Tibial nerve (tissue), 4 donors: ENCODE data around the gene TBL1X. TPM values are rescaled to one million over a fixed set of nuclear protein-coding genes. Genes with fewer than 3 reads are reported as not detected.

Source experiments
- DNase-seq, 2 donors: peaks; one replicate each; pipeline ENCODE4 v3.0.0-alpha.2; 2019; ENCODE audit warnings: low spot score in 2 of 2
- H3K27ac ChIP-seq, 4 donors: fragments of 200-600 bp; sonication (generic) in 3 of 4; one replicate each; pipeline ENCODE4 v1.5.1; 2017 to 2019; ENCODE audit warnings: mild to moderate bottlenecking in 1 of 4
- H3K27me3 ChIP-seq, 2 donors: fragments of 200-600 bp; sonication (generic) in 1 of 2; one replicate each; pipeline versions ENCODE4 v1.5.1 to v1.6.0; 2017 to 2019
- H3K36me3 ChIP-seq, 3 donors: fragments of 200-600 bp; sonication (generic); one replicate each; pipeline ENCODE4 v1.5.1; 2018 to 2019
- H3K4me1 ChIP-seq, 4 donors: fragments of 200-600 bp; sonication (generic) in 3 of 4; one replicate each; pipeline ENCODE4 v1.5.1; 2017 to 2019
- H3K4me3 ChIP-seq, 4 donors: fragments of 200-600 bp; sonication (generic) in 3 of 4; one replicate each; pipeline ENCODE4 v1.5.1; 2017 to 2019; ENCODE audit warnings: mild to moderate bottlenecking in 1 of 4, moderate library complexity in 1 of 4
- H3K9me3 ChIP-seq, 4 donors: fragments of 200-600 bp; sonication (generic) in 3 of 4; one replicate each; pipeline ENCODE4 v1.5.1; 2017 to 2019
- CTCF ChIP-seq, 5 experiments: fragments of 200-600 bp in 3 of 5; fragments of 450-650 bp in 2 of 5; sonication (generic) in 3 of 5; IDR thresholded peaks; one replicate each; pipeline ENCODE4 v1.5.1; 2016 to 2019; ENCODE audit warnings: antibody characterized with exemption in 5 of 5, mild to moderate bottlenecking in 3 of 5, moderate library complexity in 2 of 5
- EP300 ChIP-seq, 2 donors: sonication (generic); formaldehyde crosslinking; IDR thresholded peaks; one replicate each; pipeline ENCODE4 v1.6.1; 2017; ENCODE audit warnings: antibody characterized with exemption in 2 of 2, mild to moderate bottlenecking in 1 of 2
- POLR2A ChIP-seq, 2 donors: fragments of 450-650 bp; IDR thresholded peaks; one replicate each; pipeline ENCODE4 v1.6.1; 2017; ENCODE audit warnings: antibody characterized with exemption in 2 of 2, mild to moderate bottlenecking in 2 of 2, moderate library complexity in 2 of 2
- WGBS, 2 donors: methylation state at CpG; one replicate each; pipeline ENCODE4 v1.1.5; 2018; 5-methylcytosine and 5-hydroxymethylcytosine counted together
- total RNA-seq, 4 donors: library from RNA; depleted of rRNA; stranded (reverse); fragments of >200 nt; gene quantifications; one replicate each; pipeline ENCODE4 v1.1.0, GENCODE V29; 2016

TBL1X gene
- total RNA-seq, 4 donors from 2014 or later, result 12.2 to 25.2 (median 19.5) TPM

DNA sequence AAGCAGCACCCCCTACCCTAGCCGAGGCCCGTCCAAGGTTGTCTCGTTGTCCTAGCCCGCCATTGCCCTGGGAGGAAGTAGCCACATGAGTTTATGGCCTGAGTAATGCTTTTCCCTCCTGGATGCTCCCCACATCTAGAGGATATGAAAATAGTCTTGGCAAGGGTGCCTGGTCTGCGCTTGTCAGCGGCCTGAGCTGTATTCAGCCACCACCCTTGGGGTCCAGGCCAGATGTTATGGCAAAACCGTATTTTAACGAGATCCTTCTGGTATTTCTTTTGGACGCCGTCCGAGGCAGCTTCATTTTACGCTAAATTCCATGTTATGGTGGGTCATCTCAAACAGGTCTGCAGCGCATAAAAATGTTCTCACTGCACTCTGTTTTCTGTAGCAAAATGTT is 211.4 kb downstream of the TBL1X start:
- no peak for DNase-seq
- H3K27ac ChIP-seq, result no peak overlapping the region
- TF ChIP-seq CTCF (IDR thresholded peaks at IDR 0.05), result no peak

DNA sequence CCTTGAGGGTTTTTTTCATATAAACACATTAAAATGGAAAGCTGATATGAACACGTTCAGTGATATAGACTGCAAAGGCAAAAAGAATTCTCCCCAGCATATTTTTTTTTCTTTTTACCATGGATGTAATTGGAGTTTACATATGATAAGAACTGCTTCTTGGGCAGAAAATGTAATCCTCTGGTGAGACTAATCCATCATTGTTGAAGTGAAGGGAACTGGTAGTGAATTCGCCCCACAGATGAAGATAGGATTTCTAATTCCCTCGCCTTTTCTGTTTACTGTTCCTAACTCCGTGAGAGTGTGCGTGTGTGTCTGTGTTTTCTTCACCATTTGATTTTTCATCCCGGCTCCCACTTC is 211.9 kb downstream of the TBL1X start:
- H3K36me3 ChIP-seq, result no peaks in the 10 kb centered on the region
- DNase-seq, result no peak
- no peaks in the 10 kb centered on the region for H3K27me3 ChIP-seq
- no peaks in the 10 kb centered on the region for H3K9me3 ChIP-seq
- no peak overlapping the region for H3K4me3 ChIP-seq
- 65 to 71% methylated on average over 6 of the region's 6 CpGs for WGBS, 2 donors
- H3K27ac ChIP-seq, result no peak overlapping the region
- no peak for TF ChIP-seq CTCF (IDR thresholded peaks at IDR 0.05)
- no peak for TF ChIP-seq EP300 (IDR thresholded peaks at IDR 0.05)
- no peak for TF ChIP-seq POLR2A (IDR thresholded peaks at IDR 0.05)
- no peaks in the 10 kb centered on the region for H3K4me1 ChIP-seq

More for the DNA sequence above, 211.4 kb downstream of the TBL1X start:
- 69 to 71% methylated on average over 12 to 13 of the region's 13 CpGs for WGBS, 2 donors
- Histone ChIP-seq H3K27me3 (no peaks in the 10 kb centered on the region), H3K9me3 (no peaks in the 10 kb centered on the region), H3K36me3 (no peaks in the 10 kb centered on the region), H3K4me1 (no peaks in the 10 kb centered on the region), H3K4me3 (no peak overlapping the region)

DNA sequence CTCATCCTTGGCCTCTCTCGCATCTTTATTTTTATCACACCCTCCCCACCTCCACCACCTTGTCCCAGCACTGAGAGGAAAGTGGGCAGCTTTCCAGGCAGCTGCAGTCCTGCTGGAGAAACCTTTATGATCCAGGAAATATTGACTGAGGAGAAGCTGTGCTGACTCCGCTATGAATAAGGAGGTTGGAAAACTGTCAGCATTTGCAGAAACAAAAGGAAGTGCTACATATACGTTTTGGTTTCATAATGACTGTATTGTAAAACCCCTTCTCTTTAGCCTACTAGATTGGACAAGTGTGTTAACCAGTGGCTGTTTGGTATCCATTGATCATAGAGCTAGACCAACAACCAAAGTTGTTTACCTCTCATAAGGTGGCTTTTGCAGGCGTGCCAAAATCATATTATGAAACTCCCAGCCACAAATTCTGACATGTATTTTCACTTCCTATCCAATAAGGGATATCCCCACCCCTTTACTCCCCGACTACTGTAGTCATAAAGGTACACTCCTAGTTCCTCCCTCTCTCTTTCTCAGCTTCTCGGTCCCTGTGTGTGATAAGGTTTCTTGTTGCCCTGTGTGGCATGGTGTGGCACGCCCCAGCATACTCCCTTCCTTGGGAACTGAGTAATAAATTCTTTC is 212.4 kb downstream of the TBL1X start:
- Histone ChIP-seq H3K36me3 (no peaks in the 10 kb centered on the region), H3K4me1 (no peaks in the 10 kb centered on the region), H3K9me3 (no peaks in the 10 kb centered on the region), H3K4me3 (no peak overlapping the region), H3K27ac (no peak overlapping the region), H3K27me3 (no peaks in the 10 kb centered on the region)
- 54 to 67% methylated on average over 7 of the region's 7 CpGs for WGBS, 2 donors
- TF ChIP-seq POLR2A (IDR thresholded peaks at IDR 0.05), result no peak
- TF ChIP-seq CTCF (IDR thresholded peaks at IDR 0.05), result no peak
- TF ChIP-seq EP300 (IDR thresholded peaks at IDR 0.05), result no peak
- DNase-seq, result no peak

GRCh38 chrX:9678215-9678965 is 213.5 kb downstream of the TBL1X start:
- Histone ChIP-seq H3K4me1 (no peaks in the 10 kb centered on the region), H3K9me3 (no peaks in the 10 kb centered on the region), H3K27ac (no peak overlapping the region), H3K36me3 (no peaks in the 10 kb centered on the region), H3K27me3 (no peaks in the 10 kb centered on the region), H3K4me3 (no peak overlapping the region)
- WGBS, 2 donors, result 85% methylated on average over 3 of the region's 3 CpGs
- TF ChIP-seq POLR2A (IDR thresholded peaks at IDR 0.05), result no peak
- no peak for TF ChIP-seq EP300 (IDR thresholded peaks at IDR 0.05)
- TF ChIP-seq CTCF (IDR thresholded peaks at IDR 0.05), result no peak
- no peak for DNase-seq

DNA sequence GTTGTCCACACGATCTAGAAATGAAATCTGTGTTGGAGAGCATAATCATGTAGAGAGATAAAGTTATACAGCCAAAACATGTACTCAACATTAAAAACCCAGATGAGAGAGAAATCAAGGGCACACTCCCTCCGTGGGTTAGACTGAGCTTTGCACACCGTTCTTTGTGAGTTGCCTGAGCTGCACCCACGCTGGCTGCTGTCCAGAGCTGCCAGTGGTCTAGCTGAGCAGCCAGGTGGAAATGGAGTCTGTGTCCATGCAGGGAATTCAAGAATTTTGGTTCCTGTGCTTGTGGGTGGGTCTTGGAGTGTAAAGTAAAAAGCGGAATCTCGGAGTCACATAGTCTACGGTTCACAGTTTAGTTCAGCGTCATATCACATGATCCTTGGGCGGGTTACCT is 216.2 kb downstream of the TBL1X start:
- peaks cover 0 to 9% (median 0%) of the 10 kb centered on the region in 3 donors for H3K36me3 ChIP-seq
- no peaks in the 10 kb centered on the region for H3K9me3 ChIP-seq
- no peak overlapping the region for H3K4me3 ChIP-seq
- no peaks in the 10 kb centered on the region for H3K4me1 ChIP-seq
- no peak for DNase-seq
- WGBS, 2 donors, result 80 to 81% methylated on average over 9 of the region's 9 CpGs
- no peaks in the 10 kb centered on the region for H3K27me3 ChIP-seq
- no peak overlapping the region for H3K27ac ChIP-seq
- TF ChIP-seq EP300 (IDR thresholded peaks at IDR 0.05) (no peak), POLR2A (IDR thresholded peaks at IDR 0.05) (no peak), CTCF (IDR thresholded peaks at IDR 0.05) (no peak)
